ENCODE measurements around the gene KLHL20.

DNA sequence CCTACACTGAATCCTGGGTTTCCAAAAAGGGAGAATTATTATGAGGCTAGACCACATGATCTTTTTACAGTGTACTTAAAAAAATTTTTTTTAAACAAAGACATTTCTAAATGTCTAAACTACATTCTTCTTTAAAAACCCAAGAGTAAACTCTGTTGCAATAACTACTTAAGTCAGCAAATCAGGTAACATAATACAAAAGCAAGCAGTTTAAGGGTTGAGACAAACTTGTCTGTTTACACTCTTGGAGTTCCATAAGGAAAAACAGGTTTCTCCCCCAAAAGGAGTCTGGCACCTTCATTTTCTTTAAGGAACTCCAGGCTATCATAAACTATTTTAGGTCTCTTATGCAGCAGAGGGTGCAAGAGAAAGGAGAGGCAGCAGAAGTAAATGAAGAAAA lies 32.6 kb upstream of the KLHL20 start:
- TF ChIP-seq, protein P1, sequence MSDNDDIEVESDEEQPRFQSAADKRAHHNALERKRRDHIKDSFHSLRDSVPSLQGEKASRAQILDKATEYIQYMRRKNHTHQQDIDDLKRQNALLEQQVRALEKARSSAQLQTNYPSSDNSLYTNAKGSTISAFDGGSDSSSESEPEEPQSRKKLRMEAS (IDR thresholded peaks at IDR 0.05; ENCODE audit: low read depth, low read length): no peak
- TF ChIP-seq, protein P2, sequence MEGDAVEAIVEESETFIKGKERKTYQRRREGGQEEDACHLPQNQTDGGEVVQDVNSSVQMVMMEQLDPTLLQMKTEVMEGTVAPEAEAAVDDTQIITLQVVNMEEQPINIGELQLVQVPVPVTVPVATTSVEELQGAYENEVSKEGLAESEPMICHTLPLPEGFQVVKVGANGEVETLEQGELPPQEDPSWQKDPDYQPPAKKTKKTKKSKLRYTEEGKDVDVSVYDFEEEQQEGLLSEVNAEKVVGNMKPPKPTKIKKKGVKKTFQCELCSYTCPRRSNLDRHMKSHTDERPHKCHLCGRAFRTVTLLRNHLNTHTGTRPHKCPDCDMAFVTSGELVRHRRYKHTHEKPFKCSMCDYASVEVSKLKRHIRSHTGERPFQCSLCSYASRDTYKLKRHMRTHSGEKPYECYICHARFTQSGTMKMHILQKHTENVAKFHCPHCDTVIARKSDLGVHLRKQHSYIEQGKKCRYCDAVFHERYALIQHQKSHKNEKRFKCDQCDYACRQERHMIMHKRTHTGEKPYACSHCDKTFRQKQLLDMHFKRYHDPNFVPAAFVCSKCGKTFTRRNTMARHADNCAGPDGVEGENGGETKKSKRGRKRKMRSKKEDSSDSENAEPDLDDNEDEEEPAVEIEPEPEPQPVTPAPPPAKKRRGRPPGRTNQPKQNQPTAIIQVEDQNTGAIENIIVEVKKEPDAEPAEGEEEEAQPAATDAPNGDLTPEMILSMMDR (IDR thresholded peaks at IDR 0.05; ENCODE audit: low read depth, low read length): no peak
- TF ChIP-seq POLR2A (IDR thresholded peaks at IDR 0.05; ENCODE audit: extremely low read depth, insufficient read length) (no peak), MYC (IDR thresholded peaks at IDR 0.05; ENCODE audit: low read depth, low read length) (no peak)

Data from NB4 (cell line).